ENCODE data around the gene BLMH.

Gene BLMH

GRCh38 chr17:30296499-30297080 lies 4.8 kb upstream of the BLMH start:
- H3K4me3 ChIP-seq (ENCODE audit: low read depth in 1 of 2, low read length in 1 of 2), result no peak overlapping the region
- TF ChIP-seq CTCF (IDR thresholded peaks at IDR 0.05), result no peak
- H3K27ac ChIP-seq, result no peak overlapping the region
- peaks cover 36% of the 10 kb centered on the region for H3K27me3 ChIP-seq
- H3K4me1 ChIP-seq (ENCODE audit: control insufficient read depth in 1 of 2, insufficient read depth in 1 of 2, low read depth in 1 of 2, low read length in 1 of 2), result peaks cover 4 to 9% of the 10 kb centered on the region in 2 experiments
- no peaks in the 10 kb centered on the region for H3K36me3 ChIP-seq
- H3K9me3 ChIP-seq, result no peaks in the 10 kb centered on the region

GRCh38 chr17:30292286-30292858 lies 628 bp upstream of the BLMH start:
- H3K36me3 ChIP-seq, result no peaks in the 10 kb centered on the region
- H3K27me3 ChIP-seq, result peaks cover 53% of the 10 kb centered on the region
- peak overlapping the region; percentile 64 to 76 for H3K4me3 ChIP-seq (ENCODE audit: low read depth in 1 of 2, low read length in 1 of 2)
- TF ChIP-seq CTCF (IDR thresholded peaks at IDR 0.05), result no peak
- H3K4me1 ChIP-seq (ENCODE audit: control insufficient read depth in 1 of 2, insufficient read depth in 1 of 2, low read depth in 1 of 2, low read length in 1 of 2), result peaks cover 12 to 16% of the 10 kb centered on the region in 2 experiments
- no peaks in the 10 kb centered on the region for H3K9me3 ChIP-seq
- H3K27ac ChIP-seq, result no peak overlapping the region

- Histone ChIP-seq H3K4me3 (ENCODE audit: low read depth in 1 of 2, low read length in 1 of 2) (peak overlapping the region; percentile 64 to 76), H3K9me3 (no peaks in the 10 kb centered on the region), H3K4me1 (ENCODE audit: control insufficient read depth in 1 of 2, insufficient read depth in 1 of 2, low read depth in 1 of 2, low read length in 1 of 2) (peaks cover 12 to 16% of the 10 kb centered on the region in 2 experiments), H3K27me3 (peaks cover 53% of the 10 kb centered on the region), H3K27ac (no peak overlapping the region), H3K36me3 (no peaks in the 10 kb centered on the region)
- TF ChIP-seq CTCF (IDR thresholded peaks at IDR 0.05), result no peak
Measured at GRCh38 chr17:30290696-30291542, 825 bp downstream of the BLMH start.

- Histone ChIP-seq H3K27ac (no peak overlapping the region), H3K4me3 (ENCODE audit: low read depth in 1 of 2, low read length in 1 of 2) (no peak overlapping the region), H3K27me3 (peaks cover 52% of the 10 kb centered on the region), H3K4me1 (ENCODE audit: control insufficient read depth in 1 of 2, insufficient read depth in 1 of 2, low read depth in 1 of 2, low read length in 1 of 2) (peaks cover 12 to 16% of the 10 kb centered on the region in 2 experiments), H3K36me3 (peaks cover 3% of the 10 kb centered on the region), H3K9me3 (no peaks in the 10 kb centered on the region)
- no peak for TF ChIP-seq CTCF (IDR thresholded peaks at IDR 0.05)
Measured at GRCh38 chr17:30290077-30290476, 1.7 kb downstream of the BLMH start.

GRCh38 chr17:30279156-30279555 lies 12.6 kb downstream of the BLMH start:
- no peak for TF ChIP-seq CTCF (IDR thresholded peaks at IDR 0.05)
- no peak overlapping the region for H3K4me3 ChIP-seq (ENCODE audit: low read depth in 1 of 2, low read length in 1 of 2)
- no peaks in the 10 kb centered on the region for H3K36me3 ChIP-seq
- no peaks in the 10 kb centered on the region for H3K4me1 ChIP-seq (ENCODE audit: control insufficient read depth in 1 of 2, insufficient read depth in 1 of 2, low read depth in 1 of 2, low read length in 1 of 2)
- no peaks in the 10 kb centered on the region for H3K27me3 ChIP-seq
- no peak overlapping the region for H3K27ac ChIP-seq
- H3K9me3 ChIP-seq, result no peaks in the 10 kb centered on the region
